ENCODE data around the gene FBXO28.

FBXO28 gene, protein sequence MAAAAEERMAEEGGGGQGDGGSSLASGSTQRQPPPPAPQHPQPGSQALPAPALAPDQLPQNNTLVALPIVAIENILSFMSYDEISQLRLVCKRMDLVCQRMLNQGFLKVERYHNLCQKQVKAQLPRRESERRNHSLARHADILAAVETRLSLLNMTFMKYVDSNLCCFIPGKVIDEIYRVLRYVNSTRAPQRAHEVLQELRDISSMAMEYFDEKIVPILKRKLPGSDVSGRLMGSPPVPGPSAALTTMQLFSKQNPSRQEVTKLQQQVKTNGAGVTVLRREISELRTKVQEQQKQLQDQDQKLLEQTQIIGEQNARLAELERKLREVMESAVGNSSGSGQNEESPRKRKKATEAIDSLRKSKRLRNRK

DNA sequence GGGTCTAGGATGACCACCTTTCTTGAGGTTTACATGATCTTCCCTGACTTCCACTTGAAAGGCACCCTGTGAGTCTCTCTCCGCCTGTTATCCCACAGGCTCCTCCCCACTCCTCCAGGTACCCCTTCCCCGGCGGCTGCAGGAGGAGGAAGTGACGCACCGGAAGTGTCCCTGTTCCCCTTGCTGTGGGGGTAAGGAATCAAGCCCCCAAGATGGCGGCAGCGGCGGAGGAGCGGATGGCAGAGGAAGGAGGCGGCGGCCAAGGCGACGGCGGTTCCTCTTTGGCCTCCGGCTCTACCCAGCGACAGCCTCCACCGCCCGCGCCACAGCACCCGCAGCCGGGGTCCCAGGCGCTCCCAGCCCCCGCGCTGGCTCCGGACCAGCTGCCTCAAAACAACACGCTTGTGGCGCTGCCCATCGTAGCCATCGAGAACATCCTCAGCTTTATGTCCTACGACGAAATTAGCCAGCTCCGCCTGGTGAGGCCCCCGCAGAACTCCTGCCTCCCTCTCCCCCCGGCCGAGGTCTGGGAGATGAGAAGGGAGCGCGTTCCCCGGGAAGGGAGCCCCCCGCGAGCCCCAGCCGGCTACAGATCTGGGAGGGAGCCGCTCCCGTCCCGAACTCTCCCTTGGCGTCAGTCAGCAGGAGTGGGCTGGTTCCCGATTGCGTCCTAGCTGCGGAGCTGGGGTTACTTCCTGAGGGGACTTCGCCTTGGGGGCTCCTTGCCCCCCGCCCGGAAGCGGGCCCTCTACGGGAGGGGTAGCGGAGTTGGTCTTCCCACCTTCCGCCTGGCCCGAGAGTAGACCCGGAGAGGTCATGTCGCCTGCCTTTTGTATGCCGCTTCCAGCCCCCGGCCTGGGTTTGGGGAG is at the start of gene FBXO28:
Gene FBXO28, plus strand, starts transcription at position 194 of the 869 bp plus-strand sequence. Its CDS starts 19 bp downstream, at position 213.
- H3K36me3 ChIP-seq (ENCODE audit: insufficient read depth, low read length): peaks cover 3% of the 10 kb centered on the region; the same call in 1 of the 2 replicates
- peak within 1 kb of the TSS; percentile 90 for H3K9ac ChIP-seq (ENCODE audit: insufficient read length)
- H3K4me3 ChIP-seq: peak within 1 kb of the TSS; percentile 86
- peak; percentile 79 for DNase-seq (ENCODE audit: low read depth, low spot score)
- no peaks in the 10 kb centered on the region for H3K9me3 ChIP-seq (ENCODE audit: low read depth, low read length)
- TF ChIP-seq FOXP2 (optimal IDR thresholded peaks at IDR 0.05; ENCODE audit: control extremely low read depth, extremely low read length, insufficient read depth): no peak
- TF ChIP-seq POLR2AphosphoS5 (IDR thresholded peaks at IDR 0.05; ENCODE audit: borderline replicate concordance, low read depth, low read length): peak; percentile 97
- H3K27ac ChIP-seq: peak within 1 kb of the TSS; percentile 43; the same call in 1 of the 2 replicates

DNA sequence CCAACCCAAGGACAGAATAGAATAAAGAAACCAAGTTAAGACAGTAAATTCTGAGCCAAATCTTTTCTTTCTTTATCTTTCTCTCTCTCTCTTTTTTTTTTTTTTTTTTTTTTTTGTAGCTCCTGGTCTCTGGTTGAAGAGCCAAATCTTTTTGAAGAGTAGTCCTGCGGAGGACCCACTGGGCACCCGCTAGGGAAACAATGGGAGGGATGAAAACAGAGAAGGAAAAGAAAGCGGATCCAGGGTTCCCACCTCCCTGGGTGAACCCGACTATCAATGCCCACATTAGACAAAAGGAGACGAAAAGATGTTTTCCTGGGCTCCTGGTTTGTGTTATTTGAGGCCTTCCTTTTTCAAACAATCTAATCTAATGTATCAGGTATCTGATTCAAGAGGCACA is 49.8 kb upstream of the FBXO28 start:
- no peaks in the 10 kb centered on the region for H3K36me3 ChIP-seq (ENCODE audit: insufficient read depth, low read length)
- H3K27ac ChIP-seq: no peak overlapping the region
- H3K9me3 ChIP-seq (ENCODE audit: low read depth, low read length): no peaks in the 10 kb centered on the region
- DNase-seq (ENCODE audit: low read depth, low spot score): no peak
- H3K4me3 ChIP-seq: no peak overlapping the region
- H3K9ac ChIP-seq (ENCODE audit: insufficient read length): no peak overlapping the region
- TF ChIP-seq FOXP2 (optimal IDR thresholded peaks at IDR 0.05; ENCODE audit: control extremely low read depth, extremely low read length, insufficient read depth) (no peak), EZH2 (IDR thresholded peaks at IDR 0.05) (no peak), POLR2AphosphoS5 (IDR thresholded peaks at IDR 0.05; ENCODE audit: borderline replicate concordance, low read depth, low read length) (no peak)

DNA sequence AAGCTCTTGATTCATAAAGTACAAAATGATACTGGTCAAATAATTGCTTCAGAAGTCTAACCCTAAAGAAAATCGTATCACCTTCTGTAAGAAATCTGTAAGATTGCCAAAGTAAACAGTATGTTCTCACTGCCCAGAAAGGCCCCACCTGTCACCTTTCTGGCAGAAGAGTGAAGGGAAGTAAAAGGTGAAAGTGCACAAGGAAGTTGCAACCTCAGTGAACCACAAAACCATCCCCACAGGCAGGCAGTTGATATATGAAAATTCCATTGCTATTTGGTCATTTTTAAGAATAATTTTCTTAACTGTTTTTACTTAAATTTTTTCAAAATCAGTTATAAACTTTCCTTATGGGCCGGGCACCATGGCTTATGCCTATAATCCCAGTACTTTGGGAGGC is 48.5 kb upstream of the FBXO28 start:
- Histone ChIP-seq H3K9me3 (ENCODE audit: low read depth, low read length) (no peaks in the 10 kb centered on the region), H3K27ac (no peak overlapping the region), H3K4me3 (no peak overlapping the region), H3K36me3 (ENCODE audit: insufficient read depth, low read length) (no peaks in the 10 kb centered on the region), H3K9ac (ENCODE audit: insufficient read length) (no peak overlapping the region)
- no peak for DNase-seq (ENCODE audit: low read depth, low spot score)
- TF ChIP-seq POLR2AphosphoS5 (IDR thresholded peaks at IDR 0.05; ENCODE audit: borderline replicate concordance, low read depth, low read length): no peak
- no peak for TF ChIP-seq EZH2 (IDR thresholded peaks at IDR 0.05)
- TF ChIP-seq FOXP2 (optimal IDR thresholded peaks at IDR 0.05; ENCODE audit: control extremely low read depth, extremely low read length, insufficient read depth): no peak

DNA sequence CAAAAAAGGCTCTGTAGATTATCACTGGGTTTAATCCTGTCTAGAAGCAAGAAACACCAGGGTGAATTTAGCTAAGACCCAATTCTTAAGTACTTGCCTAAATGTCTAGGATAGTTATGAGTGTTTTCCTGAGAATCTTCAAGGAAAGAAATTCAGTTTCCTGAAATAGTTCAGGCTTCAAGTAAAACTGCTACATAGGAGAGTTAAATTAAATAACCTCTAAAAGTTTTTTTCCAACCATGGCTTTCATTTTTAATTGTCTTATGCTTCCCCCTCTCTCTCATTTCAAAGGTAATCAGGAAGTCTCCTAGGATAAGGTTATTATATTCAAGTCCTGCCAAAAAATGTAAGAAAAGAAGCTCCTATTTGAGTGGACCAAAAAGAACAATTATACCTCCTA is 46.7 kb upstream of the FBXO28 start:
- DNase-seq (ENCODE audit: low read depth, low spot score): no peak
- Histone ChIP-seq H3K9me3 (ENCODE audit: low read depth, low read length) (no peaks in the 10 kb centered on the region), H3K27ac (peak overlapping the region; percentile 55; the same call in 1 of the 2 replicates), H3K9ac (ENCODE audit: insufficient read length) (no peak overlapping the region), H3K36me3 (ENCODE audit: insufficient read depth, low read length) (no peaks in the 10 kb centered on the region), H3K4me3 (no peak overlapping the region)
- TF ChIP-seq POLR2AphosphoS5 (IDR thresholded peaks at IDR 0.05; ENCODE audit: borderline replicate concordance, low read depth, low read length) (no peak), EZH2 (IDR thresholded peaks at IDR 0.05) (no peak), FOXP2 (optimal IDR thresholded peaks at IDR 0.05; ENCODE audit: control extremely low read depth, extremely low read length, insufficient read depth) (no peak)

DNA sequence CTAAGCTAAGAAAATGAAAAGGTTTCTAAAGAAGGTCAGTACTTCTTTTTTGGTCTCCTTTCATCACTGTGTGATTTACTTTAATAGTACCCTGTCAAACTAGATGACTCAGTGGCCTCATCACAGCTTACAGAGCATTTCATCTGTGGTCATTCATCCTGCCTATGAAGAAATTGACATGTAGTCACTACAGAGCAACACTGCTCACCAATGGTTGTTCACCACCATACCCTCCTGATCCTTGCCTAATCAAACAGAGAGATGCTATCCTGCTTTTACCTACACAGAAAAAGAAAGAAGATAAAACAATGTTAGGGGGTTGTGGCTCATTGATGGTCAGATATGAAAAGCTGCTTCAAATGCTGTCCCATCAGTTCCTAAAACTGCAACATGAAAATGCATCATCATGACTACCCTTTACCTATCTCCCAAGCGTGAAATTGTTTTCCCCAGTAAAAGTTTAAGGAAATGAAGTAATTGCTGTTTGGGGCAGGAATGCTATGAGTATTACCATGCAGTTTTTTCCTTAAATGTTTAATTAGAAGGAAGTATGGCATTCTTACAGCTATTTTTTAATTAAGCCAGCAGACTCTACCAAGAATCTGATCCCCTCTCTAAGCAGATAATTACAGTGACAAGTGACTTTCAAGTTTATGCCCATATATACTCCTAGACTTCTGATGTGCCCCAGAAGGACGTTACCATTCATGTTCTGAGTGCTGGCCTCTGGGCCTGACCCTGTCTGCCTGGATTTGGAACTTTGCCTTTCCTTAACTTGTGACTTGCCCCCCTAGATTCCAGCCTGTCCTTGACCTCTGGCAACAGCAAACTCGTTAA is 46.1 kb upstream of the FBXO28 start:
- Histone ChIP-seq H3K27ac (peak overlapping the region; percentile 55; the same call in 1 of the 2 replicates), H3K9me3 (ENCODE audit: low read depth, low read length) (no peaks in the 10 kb centered on the region), H3K9ac (ENCODE audit: insufficient read length) (no peak overlapping the region), H3K4me3 (no peak overlapping the region), H3K36me3 (ENCODE audit: insufficient read depth, low read length) (no peaks in the 10 kb centered on the region; the same call in 1 of the 2 replicates)
- TF ChIP-seq POLR2AphosphoS5 (IDR thresholded peaks at IDR 0.05; ENCODE audit: borderline replicate concordance, low read depth, low read length) (no peak; the same call in 1 of the 2 replicates), EZH2 (IDR thresholded peaks at IDR 0.05) (no peak), FOXP2 (optimal IDR thresholded peaks at IDR 0.05; ENCODE audit: control extremely low read depth, extremely low read length, insufficient read depth) (no peak)
- no peak for DNase-seq (ENCODE audit: low read depth, low spot score)

DNA sequence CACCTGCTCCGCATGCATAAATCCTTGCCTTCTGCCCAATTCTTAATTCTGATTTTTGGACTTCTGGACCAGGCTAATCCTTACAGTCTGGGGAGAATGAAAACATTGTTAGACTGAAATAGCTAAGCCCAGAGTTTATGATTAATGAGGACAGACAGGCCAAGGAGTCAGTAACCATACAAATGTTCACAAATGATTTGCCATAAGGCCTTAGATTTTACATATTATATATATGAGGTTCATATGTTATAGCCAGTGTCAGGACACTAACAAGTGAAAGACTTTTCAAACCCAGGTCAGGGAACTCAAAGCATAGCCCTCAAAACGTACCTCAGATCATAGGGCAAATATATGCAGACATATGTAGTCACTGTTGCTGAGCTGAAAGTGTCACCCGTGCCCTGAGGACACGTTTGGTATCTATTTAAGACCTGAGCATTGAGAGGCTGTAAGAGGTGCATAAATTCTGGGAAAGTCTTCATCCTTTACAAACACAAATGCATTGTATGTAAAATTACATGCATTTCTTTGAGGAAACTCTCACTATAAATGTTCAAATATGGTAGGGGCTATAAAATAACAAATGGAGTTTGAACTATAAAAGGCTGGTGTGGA is 45.3 kb upstream of the FBXO28 start:
- no peak overlapping the region for H3K4me3 ChIP-seq
- no peaks in the 10 kb centered on the region; the same call in 1 of the 2 replicates for H3K36me3 ChIP-seq (ENCODE audit: insufficient read depth, low read length)
- H3K9me3 ChIP-seq (ENCODE audit: low read depth, low read length): no peaks in the 10 kb centered on the region
- no peak for DNase-seq (ENCODE audit: low read depth, low spot score)
- no peak overlapping the region for H3K9ac ChIP-seq (ENCODE audit: insufficient read length)
- no peak overlapping the region for H3K27ac ChIP-seq
- TF ChIP-seq EZH2 (IDR thresholded peaks at IDR 0.05) (no peak), FOXP2 (optimal IDR thresholded peaks at IDR 0.05; ENCODE audit: control extremely low read depth, extremely low read length, insufficient read depth) (no peak), POLR2AphosphoS5 (IDR thresholded peaks at IDR 0.05; ENCODE audit: borderline replicate concordance, low read depth, low read length) (no peak)

DNA sequence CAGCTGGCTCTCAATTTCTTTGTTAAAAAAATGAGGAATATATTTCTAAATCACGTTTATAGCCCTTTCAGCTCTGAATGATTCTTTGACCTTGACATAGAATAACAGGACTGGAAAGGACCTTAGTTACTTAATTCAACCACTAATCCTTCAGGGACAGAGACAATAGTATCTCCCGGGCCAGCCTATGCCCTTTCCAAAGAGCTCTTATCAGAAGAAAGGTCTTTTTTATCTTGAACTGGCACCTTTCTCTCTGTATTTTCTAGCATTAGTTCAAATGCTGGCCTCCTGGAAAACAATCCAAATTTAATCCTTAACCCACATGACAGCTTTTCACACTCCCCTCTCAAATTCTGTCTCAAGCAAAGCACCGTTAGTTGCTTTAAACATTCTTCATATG is 44.8 kb upstream of the FBXO28 start:
- H3K9me3 ChIP-seq (ENCODE audit: low read depth, low read length): no peaks in the 10 kb centered on the region
- H3K27ac ChIP-seq: no peak overlapping the region
- TF ChIP-seq FOXP2 (optimal IDR thresholded peaks at IDR 0.05; ENCODE audit: control extremely low read depth, extremely low read length, insufficient read depth): no peak
- TF ChIP-seq POLR2AphosphoS5 (IDR thresholded peaks at IDR 0.05; ENCODE audit: borderline replicate concordance, low read depth, low read length): no peak
- TF ChIP-seq EZH2 (IDR thresholded peaks at IDR 0.05): no peak
- no peak for DNase-seq (ENCODE audit: low read depth, low spot score)
- no peak overlapping the region for H3K4me3 ChIP-seq
- no peak overlapping the region for H3K9ac ChIP-seq (ENCODE audit: insufficient read length)
- no peaks in the 10 kb centered on the region; the same call in 1 of the 2 replicates for H3K36me3 ChIP-seq (ENCODE audit: insufficient read depth, low read length)

Data from SK-N-MC (cell line).